Astrocyte (in vitro differentiated cells and primary cell): Measurements from ENCODE around the gene MCF2L2.

Experiments used
- EZH2 ChIP-seq: IDR thresholded peaks from 2 replicates; pipeline ENCODE4 v1.6.1; 2012; ENCODE audit warnings: mild to moderate bottlenecking, low read length, inconsistent platforms; ENCODE audit not compliant: insufficient read depth
- TF ChIP-seq, protein P1 (sequence below): IDR thresholded peaks from 2 replicates; pipeline ENCODE4 v1.5.1; 2011; ENCODE audit warnings: low read depth, mild to moderate bottlenecking, inconsistent platforms, low read length, moderate library complexity; ENCODE audit not compliant: insufficient read depth

DNA sequence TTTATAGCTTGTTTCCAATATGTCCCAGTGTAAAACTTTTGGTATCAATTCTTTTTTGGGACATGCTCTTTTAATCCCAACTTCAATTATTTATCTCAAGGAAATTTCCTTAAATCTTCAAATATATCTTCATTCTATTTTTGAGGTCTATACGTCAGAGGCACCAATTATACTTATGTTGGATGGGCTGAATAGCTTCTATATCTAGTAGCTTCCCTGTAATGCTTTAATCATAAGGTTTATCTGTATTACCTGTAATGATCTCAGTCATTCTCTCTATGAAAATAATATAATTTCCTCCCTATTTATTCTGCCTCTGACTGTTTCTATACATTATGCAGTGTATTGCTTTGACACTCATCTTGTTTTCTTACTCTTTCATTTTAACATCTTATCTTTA lies 299.2 kb downstream of the MCF2L2 start:
- TF ChIP-seq EZH2 = no peak
- TF ChIP-seq, protein P1, sequence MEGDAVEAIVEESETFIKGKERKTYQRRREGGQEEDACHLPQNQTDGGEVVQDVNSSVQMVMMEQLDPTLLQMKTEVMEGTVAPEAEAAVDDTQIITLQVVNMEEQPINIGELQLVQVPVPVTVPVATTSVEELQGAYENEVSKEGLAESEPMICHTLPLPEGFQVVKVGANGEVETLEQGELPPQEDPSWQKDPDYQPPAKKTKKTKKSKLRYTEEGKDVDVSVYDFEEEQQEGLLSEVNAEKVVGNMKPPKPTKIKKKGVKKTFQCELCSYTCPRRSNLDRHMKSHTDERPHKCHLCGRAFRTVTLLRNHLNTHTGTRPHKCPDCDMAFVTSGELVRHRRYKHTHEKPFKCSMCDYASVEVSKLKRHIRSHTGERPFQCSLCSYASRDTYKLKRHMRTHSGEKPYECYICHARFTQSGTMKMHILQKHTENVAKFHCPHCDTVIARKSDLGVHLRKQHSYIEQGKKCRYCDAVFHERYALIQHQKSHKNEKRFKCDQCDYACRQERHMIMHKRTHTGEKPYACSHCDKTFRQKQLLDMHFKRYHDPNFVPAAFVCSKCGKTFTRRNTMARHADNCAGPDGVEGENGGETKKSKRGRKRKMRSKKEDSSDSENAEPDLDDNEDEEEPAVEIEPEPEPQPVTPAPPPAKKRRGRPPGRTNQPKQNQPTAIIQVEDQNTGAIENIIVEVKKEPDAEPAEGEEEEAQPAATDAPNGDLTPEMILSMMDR = no peak
